Inferior parietal cortex (tissue), 1 donor: ENCODE results near the gene LYST.

ENCODE experiments used
- DNase-seq: peaks from one replicate; pipeline ENCODE4 v3.0.0-alpha.2; 2016; ENCODE audit errors: extremely low spot score

LYST gene

DNA sequence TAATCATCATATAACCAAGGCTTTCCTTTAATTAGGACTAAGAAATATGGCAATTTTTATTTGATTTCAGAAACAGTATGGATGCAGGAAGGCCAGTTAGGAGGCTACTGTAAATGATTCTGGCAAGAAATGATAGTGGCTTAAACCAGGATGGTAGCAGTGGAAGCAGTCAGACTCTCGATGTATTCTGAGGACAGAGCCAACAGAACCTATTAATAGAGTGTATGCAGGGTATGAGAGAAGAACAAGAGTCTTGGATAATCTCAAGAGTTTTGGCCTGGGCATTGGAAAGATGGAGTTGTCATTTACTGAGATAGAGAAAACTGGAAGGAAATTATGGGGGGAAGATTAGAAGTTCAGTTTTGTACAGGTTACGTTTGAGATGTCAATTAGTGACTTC, 143.8 kb downstream of the LYST start:
- DNase-seq: no peak

GRCh38 chr1:235721982-235722381, 144.7 kb downstream of the LYST start:
- no peak for DNase-seq

- no peak for DNase-seq
These were observed 146.2 kb downstream of the LYST start for GRCh38 chr1:235720544-235720943.

GRCh38 chr1:235714205-235714897, 152.4 kb downstream of the LYST start:
- no peak for DNase-seq

DNA sequence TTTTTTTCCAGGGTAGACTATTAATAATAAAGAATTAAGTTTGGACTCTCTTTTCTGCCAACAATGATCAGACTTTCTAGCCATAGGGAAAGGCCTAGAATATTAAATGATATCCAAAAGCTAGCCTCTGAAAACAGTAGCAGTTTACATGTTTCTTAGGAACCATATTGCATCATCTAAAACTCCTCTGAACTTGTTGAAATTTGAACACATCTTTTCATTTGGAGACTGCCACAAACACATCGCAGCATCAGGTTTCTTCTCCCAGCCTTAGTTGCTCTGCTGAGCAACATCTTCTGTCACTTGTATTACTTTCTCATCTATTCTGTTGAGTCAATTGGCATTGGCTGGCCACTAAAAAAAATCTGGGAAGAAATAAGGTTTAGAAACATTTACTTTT, 153.9 kb downstream of the LYST start:
- no peak for DNase-seq

GRCh38 chr1:235710687-235711086, 156.0 kb downstream of the LYST start:
- no peak for DNase-seq

- DNase-seq: no peak
These were observed 157.7 kb downstream of the LYST start for GRCh38 chr1:235709018-235709417.

- DNase-seq: no peak
These were observed 158.2 kb downstream of the LYST start for GRCh38 chr1:235708390-235708962.

DNA sequence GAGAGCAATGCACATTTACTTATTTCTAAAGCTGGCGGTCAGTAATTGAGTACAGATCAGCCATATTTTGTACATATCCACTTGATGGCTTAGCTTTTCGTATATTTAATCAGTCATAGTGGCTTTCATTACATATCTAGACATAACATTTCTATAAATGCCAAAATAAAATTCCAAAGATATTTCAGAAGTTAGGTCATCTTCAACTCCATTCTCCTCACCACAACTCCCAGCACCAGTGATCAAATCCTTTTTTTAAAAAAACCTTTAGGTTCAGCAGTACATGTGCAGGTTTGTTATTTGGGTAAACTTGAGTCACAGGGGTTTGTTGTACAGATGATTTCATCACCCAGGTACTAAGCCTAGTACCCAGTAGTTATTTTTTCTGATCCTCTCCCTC, 163.2 kb downstream of the LYST start:
- no peak for DNase-seq

DNA sequence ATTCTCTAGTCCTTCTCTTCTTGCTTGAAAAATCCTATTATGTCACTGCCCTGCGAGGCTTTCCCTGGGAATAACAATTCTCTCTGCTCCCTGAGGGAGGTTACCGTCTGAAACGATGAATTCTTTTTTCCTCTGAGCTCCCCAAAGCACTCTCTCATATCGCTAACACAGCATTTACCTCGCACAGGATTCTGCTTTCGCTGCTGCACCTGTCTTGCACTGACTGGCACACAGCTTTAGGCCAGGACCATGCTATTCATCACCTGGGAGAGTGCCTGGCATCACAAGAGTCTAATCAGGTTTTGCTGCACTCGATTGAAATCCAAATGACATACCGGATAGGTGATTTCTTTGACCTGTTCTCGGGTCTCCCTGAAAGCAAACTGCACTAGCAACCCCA, 164.3 kb downstream of the LYST start:
- no peak for DNase-seq

- no peak for DNase-seq
These were observed 169.2 kb downstream of the LYST start for GRCh38 chr1:235697508-235697907.

- no peak for DNase-seq
These were observed 177.3 kb downstream of the LYST start for GRCh38 chr1:235689356-235689755.

GRCh38 chr1:235688096-235688495, 178.6 kb downstream of the LYST start:
- DNase-seq: no peak

GRCh38 chr1:235683653-235684052, 183.1 kb downstream of the LYST start:
- DNase-seq: no peak

DNA sequence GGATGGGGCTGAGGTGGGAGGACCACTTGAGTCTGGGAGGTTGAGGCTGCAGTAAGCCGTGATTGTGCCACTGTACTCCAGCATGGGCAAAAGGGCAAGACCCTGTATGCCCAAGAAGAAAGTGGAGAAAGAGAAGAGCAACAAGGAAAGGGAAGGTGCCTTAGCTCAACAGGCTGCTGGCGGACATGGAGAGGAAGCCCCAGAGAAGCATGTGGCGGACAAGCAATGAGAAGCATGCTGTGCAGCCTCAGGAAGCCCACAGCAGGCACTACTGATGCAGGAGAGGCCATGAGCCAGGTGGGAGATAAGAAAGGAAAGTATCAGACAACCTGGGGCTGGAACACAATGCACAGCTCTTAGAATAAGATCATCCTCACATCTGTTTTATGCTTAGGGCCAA, 184.5 kb downstream of the LYST start:
- no peak for DNase-seq

DNA sequence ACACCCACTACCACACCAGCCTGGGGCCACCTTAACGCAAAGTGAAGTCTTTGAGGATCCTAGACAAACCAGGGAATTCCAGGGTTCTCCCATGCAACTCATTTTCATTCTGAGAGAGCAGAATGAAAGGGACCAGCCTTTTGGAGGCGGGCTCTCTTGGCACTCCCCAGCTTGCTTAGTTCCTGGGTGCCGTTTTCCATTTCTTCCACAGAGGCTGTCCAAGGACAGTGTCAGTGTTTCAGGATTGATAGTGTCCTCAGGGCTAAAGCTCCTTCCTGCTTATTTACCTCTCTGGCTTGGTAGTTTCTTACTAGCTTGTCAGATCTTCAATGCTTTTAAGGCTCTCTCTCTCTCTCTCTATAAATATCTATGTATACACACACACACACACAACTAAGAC, 187.1 kb downstream of the LYST start:
- DNase-seq: no peak

DNA sequence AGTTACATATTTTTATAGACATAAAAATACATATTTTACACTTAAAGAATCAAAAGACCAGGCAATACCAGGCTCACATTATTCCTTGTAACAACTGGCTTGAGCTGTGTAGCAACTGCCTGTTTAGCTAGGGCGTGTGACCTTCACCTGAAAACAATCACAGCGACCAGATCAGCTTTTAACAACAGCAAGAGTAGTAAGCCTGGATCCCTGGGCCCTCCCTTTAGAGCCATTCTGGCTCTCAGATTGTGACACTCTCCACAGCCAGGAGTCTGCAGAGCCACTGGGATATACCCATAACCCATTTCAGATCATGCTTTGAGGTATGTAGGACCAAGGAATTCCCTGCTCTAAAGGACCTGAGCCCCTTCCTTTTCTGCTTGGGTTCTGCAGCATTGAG, 187.7 kb downstream of the LYST start:
- no peak for DNase-seq

GRCh38 chr1:235675152-235675890, 191.4 kb downstream of the LYST start:
- DNase-seq: no peak

GRCh38 chr1:235673981-235674380, 192.7 kb downstream of the LYST start:
- no peak for DNase-seq

- DNase-seq: no peak
These were observed 194.7 kb downstream of the LYST start for GRCh38 chr1:235671992-235672391.

DNA sequence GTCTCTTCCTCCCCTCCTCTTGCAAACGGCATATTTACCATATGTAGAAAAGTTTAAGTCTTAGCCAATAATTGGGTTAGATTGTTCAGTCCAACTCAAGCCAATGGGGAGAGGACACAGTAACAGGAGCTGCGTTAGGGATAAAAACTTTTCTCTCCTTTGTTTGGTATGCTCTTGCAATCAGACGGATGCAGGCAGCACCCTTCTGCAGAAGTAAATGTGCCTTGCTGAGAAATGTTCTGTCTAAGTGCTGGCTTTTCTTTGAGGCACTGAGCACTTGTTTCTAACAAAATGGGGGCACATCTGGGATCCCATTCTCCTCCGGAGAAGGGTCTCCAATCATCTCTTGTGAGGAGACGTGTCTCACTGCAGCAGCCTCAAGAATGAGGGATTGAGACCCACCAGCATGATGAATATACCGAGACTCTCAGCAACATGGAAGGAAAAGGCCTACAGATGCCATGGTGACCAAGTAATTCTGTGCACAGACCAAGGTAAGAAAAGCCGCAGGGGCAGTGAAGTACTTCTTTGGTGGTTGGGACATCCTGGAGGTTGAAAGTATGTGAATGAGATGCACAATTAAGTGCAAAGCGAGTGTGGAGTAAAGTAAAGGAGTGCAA, 196.4 kb downstream of the LYST start:
- no peak for DNase-seq

DNA sequence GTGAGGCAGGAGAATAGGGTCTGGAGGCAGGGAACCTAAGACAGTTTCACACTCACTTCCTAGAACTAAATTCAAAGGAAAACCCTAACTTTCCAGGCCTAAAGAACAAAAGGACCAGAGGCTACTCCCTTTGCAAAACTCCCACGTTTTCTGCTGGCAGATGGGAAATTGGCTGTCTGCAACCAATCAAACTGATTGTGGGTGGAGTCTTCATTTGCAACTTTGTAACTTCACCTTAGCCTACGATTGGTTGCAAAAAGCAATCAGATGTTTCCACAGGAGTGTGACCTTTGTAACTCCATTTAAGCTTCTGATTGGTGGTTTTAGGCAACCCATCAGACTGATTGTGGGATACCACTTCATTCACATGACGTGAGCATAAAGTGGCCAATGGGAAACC, 197.4 kb downstream of the LYST start:
- DNase-seq: no peak

DNA sequence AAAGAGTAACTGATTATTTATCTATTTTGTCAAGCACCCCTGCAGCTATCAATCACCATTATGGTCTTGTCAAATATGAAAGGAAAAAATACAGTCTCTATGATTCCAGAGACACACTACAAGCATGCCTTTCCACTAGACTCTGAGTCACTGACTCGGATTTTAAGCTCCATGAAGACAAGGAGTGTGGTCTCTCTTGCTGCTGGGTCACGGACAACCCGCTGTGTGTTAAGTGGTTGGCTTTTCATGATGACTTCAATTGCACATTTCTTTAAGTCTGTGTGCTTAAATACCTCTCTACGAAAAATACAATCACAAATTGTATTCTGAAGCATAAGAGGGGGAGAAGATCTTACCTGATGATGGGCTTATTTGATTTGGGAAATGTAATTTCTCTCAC, 203.1 kb downstream of the LYST start:
- no peak for DNase-seq
